Neural progenitor cell (in vitro differentiated cells): ENCODE measurements around the gene RAB3D. TPM values are rescaled to one million over a fixed set of nuclear protein-coding genes. Genes with fewer than 3 reads are reported as not detected.

Source experiments
- DNase-seq: peaks from one replicate; pipeline ENCODE4 v3.0.0-alpha.2; 2016; ENCODE audit warnings: low spot score
- H2AFZ ChIP-seq: fragments of 200-600 bp; sonication (generic); replicated peaks from 2 replicates; pipeline ENCODE4 v1.6.1; 2016; ENCODE audit warnings: antibody characterized with exemption
- H3F3A ChIP-seq: fragments of 200-600 bp; sonication (generic); 2 replicates; pipeline ENCODE4 v1.6.1; 2016; ENCODE audit warnings: antibody characterized with exemption, low read depth
- H3K27ac ChIP-seq: fragments of 200-600 bp; sonication (generic); 2 replicates; pipeline ENCODE4 v1.5.1; 2016; ENCODE audit warnings: mild to moderate bottlenecking
- H3K27me3 ChIP-seq: fragments of 200-600 bp; sonication (generic); 2 replicates; pipeline ENCODE4 v1.6.1; 2016; ENCODE audit warnings: mild to moderate bottlenecking, moderate library complexity
- H3K36me3 ChIP-seq: fragments of 200-600 bp; sonication (generic); 2 replicates; pipeline ENCODE4 v1.5.1; 2016
- H3K4me1 ChIP-seq: fragments of 200-600 bp; sonication (generic); 2 replicates; pipeline ENCODE4 v1.6.1; 2016; ENCODE audit warnings: mixed run types
- H3K4me2 ChIP-seq: fragments of 200-600 bp; sonication (generic); 2 replicates; pipeline ENCODE4 v1.6.1; 2016
- H3K4me3 ChIP-seq: fragments of 200-600 bp; sonication (generic); 2 replicates; pipeline ENCODE4 v1.5.1; 2016
- H3K79me2 ChIP-seq: fragments of 200-600 bp; sonication (generic); 2 replicates; pipeline ENCODE4 v1.6.1; 2016; ENCODE audit warnings: low read depth
- H3K9ac ChIP-seq: fragments of 200-600 bp; sonication (generic); 2 replicates; pipeline ENCODE4 v1.6.1; 2016
- H3K9me3 ChIP-seq: fragments of 200-600 bp; sonication (generic); 2 replicates; pipeline ENCODE4 v1.5.1; 2016; ENCODE audit warnings: low read depth
- H4K20me1 ChIP-seq: fragments of 200-600 bp; sonication (generic); 2 replicates; pipeline ENCODE4 v1.6.1; 2016; ENCODE audit warnings: low read depth
- H3K27ac Mint-ChIP-seq: 3 replicates; pipeline ENCODE4 v1.8.0; 2021; ENCODE audit warnings: mixed read lengths
- H3K27me3 Mint-ChIP-seq: 2 replicates; pipeline ENCODE4 v1.8.0; 2022; ENCODE audit warnings: low read depth, mild to moderate bottlenecking, inconsistent platforms, moderate library complexity, mixed read lengths; ENCODE audit not compliant: insufficient read depth
- H3K36me3 Mint-ChIP-seq: 3 replicates; pipeline ENCODE4 v1.8.0; 2021; ENCODE audit warnings: mixed read lengths
- H3K4me1 Mint-ChIP-seq: 3 replicates; pipeline ENCODE4 v1.8.0; 2021; ENCODE audit warnings: mixed read lengths
- H3K4me3 Mint-ChIP-seq: 3 replicates; pipeline ENCODE4 v1.8.0; 2021; ENCODE audit warnings: mild to moderate bottlenecking, moderate library complexity, mixed read lengths
- H3K9me3 Mint-ChIP-seq: 3 replicates; pipeline ENCODE4 v1.8.0; 2020; ENCODE audit warnings: mixed read lengths
- EZH2 ChIP-seq: fragments of 200-600 bp; sonication (generic); IDR thresholded peaks from 2 replicates; pipeline ENCODE4 v1.6.1; 2017; ENCODE audit warnings: antibody characterized with exemption, mild to moderate bottlenecking, moderate library complexity
- EZH2phosphoT487 ChIP-seq: fragments of 200-600 bp; sonication (generic); IDR thresholded peaks from 2 replicates; pipeline ENCODE4 v1.6.1; 2017; ENCODE audit warnings: antibody characterized with exemption
- total RNA-seq: library from RNA; depleted of rRNA; stranded (reverse); fragments of >200 nt; gene quantifications from 2 replicates; pipeline ENCODE4 v1.2.3, GENCODE V29; 2015; ENCODE audit warnings: low replicate concordance
- TF ChIP-seq, protein P1 (sequence below): fragments of 200-600 bp; sonication (generic); IDR thresholded peaks from 2 replicates; pipeline ENCODE4 v1.5.1; 2017; ENCODE audit warnings: antibody characterized with exemption, mild to moderate bottlenecking

Gene RAB3D
- total RNA-seq, 1 donor from 2014 or later, result 5.5 TPM

DNA sequence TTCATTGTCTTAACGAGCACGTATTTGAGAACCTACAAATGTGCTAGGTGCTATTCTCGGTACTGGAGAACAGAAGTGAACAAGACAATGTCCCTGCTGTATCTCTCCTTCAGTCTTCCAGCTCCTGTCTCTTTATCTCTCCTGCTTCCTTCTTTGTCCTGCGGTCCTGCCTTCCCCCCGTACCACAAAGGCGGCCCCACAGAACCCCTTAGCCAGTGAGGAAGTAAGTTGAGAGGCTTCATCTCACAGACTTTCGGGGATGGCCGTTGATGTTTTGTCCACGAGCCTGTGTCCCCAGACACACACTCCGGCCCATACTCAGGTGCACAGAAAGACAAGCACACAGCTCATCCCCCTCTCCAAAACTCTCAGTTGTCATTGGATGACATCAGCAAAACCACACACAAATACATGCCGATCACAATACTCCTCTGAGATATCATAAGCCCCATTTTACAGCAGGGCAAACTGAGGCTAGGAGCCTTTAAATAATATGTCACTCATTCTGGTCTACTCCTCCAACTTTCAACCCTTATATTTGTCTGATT lies 34.5 kb upstream of the RAB3D start:
- TF ChIP-seq EZH2phosphoT487 (no peak), EZH2 (no peak)
- TF ChIP-seq, protein P1, sequence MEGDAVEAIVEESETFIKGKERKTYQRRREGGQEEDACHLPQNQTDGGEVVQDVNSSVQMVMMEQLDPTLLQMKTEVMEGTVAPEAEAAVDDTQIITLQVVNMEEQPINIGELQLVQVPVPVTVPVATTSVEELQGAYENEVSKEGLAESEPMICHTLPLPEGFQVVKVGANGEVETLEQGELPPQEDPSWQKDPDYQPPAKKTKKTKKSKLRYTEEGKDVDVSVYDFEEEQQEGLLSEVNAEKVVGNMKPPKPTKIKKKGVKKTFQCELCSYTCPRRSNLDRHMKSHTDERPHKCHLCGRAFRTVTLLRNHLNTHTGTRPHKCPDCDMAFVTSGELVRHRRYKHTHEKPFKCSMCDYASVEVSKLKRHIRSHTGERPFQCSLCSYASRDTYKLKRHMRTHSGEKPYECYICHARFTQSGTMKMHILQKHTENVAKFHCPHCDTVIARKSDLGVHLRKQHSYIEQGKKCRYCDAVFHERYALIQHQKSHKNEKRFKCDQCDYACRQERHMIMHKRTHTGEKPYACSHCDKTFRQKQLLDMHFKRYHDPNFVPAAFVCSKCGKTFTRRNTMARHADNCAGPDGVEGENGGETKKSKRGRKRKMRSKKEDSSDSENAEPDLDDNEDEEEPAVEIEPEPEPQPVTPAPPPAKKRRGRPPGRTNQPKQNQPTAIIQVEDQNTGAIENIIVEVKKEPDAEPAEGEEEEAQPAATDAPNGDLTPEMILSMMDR, result no peak
- Histone ChIP-seq H3K4me2 (peak overlapping the region; percentile 67), H3K36me3 (no peaks in the 10 kb centered on the region), H3K79me2 (no peaks in the 10 kb centered on the region), H3K9ac (no peak overlapping the region), H3K27me3 (no peaks in the 10 kb centered on the region), H3K4me3 (peak overlapping the region; percentile 70), H4K20me1 (peaks cover 24% of the 10 kb centered on the region), H3F3A (peaks cover 19% of the 10 kb centered on the region), H3K4me1 (peaks cover 6% of the 10 kb centered on the region), H2AFZ (peak overlapping the region; percentile 27), H3K27ac (no peak overlapping the region), H3K9me3 (no peaks in the 10 kb centered on the region)
- Mint-ChIP-seq H3K4me1 (peaks cover 19% of the 10 kb centered on the region), H3K27me3 (peaks cover 3% of the 10 kb centered on the region), H3K4me3 (no peak overlapping the region), H3K9me3 (no peaks in the 10 kb centered on the region), H3K27ac (no peak overlapping the region), H3K36me3 (peaks cover 5% of the 10 kb centered on the region)
- no peak for DNase-seq

DNA sequence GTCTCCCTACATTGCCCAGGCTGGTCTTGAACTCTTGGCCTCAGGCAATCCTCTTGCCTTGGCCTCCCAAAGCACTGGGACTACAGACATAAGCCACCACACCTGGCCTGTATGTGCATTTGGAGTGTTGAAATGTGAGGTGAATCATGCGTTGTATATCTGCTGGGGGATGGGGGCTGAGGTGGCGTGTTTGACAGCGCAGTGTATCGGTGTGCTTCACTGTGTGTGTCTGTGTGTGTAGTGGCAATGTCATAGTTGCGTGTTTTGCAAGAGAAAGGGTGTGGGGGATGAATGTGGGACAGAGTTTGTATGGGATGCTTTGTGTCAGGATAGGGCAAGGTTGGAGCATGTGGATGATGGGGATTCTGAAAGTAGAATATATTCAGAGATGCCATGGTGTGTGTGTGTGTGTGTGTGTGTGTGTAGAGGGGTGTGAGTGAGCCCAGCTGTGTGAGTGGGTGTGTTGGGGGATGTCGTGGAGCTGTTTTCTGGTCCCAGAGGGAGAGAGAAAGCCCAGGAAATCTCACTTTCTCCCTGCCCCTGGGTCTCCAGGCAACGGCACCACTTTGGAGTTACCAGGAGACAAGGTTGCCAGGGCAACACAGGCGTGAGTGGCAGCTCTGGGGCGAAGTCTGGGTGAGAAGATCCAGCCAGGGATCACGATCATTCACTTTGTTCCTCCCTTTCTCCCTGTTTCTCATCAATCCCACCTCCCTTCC lies 33.9 kb upstream of the RAB3D start:
- H3K9me3 Mint-ChIP-seq, result no peaks in the 10 kb centered on the region
- H4K20me1 ChIP-seq, result peaks cover 25% of the 10 kb centered on the region
- DNase-seq, result peak; percentile 92
- peaks cover 3% of the 10 kb centered on the region for H3K27me3 Mint-ChIP-seq
- H3K9me3 ChIP-seq, result no peaks in the 10 kb centered on the region
- no peak overlapping the region for H3K27ac ChIP-seq
- H3K4me3 Mint-ChIP-seq, result no peak overlapping the region
- H3K36me3 ChIP-seq, result no peaks in the 10 kb centered on the region
- no peaks in the 10 kb centered on the region for H3K79me2 ChIP-seq
- H3K9ac ChIP-seq, result no peak overlapping the region
- TF ChIP-seq EZH2 (no peak), EZH2phosphoT487 (no peak)
- TF ChIP-seq, protein P1, result no peak
- peaks cover 16% of the 10 kb centered on the region for H3F3A ChIP-seq
- peak overlapping the region; percentile 67 for H3K4me2 ChIP-seq
- H3K36me3 Mint-ChIP-seq, result peaks cover 5% of the 10 kb centered on the region
- peaks cover 6% of the 10 kb centered on the region for H3K4me1 ChIP-seq
- peak overlapping the region; percentile 27 for H2AFZ ChIP-seq
- H3K4me3 ChIP-seq, result peak overlapping the region; percentile 70
- no peak overlapping the region for H3K27ac Mint-ChIP-seq
- peaks cover 17% of the 10 kb centered on the region for H3K4me1 Mint-ChIP-seq
- no peaks in the 10 kb centered on the region for H3K27me3 ChIP-seq

DNA sequence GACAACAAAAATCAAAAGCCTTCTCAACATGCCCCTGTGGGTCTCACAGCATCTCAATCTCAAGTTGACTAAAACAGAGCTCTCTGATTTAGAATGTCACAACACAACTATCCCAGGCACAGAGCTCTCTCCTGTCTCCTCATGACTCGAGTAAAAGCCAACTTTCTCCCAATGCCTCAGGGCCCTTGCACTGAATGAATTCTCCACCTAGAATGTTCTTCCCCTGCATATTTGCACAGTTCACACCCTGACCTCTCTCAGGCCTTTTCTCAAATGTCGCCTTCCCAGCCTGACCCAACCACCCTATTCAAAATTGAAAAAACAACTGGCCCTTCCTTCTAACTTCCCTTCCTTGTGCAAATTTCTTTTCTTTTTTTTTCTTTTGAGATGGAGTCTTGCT lies 31.3 kb upstream of the RAB3D start:
- H3K4me1 Mint-ChIP-seq, result peaks cover 8% of the 10 kb centered on the region
- Histone ChIP-seq H3K27me3 (no peaks in the 10 kb centered on the region), H3K27ac (no peak overlapping the region), H3K4me1 (peaks cover 6% of the 10 kb centered on the region), H3K9me3 (no peaks in the 10 kb centered on the region), H3K36me3 (no peaks in the 10 kb centered on the region), H4K20me1 (peaks cover 25% of the 10 kb centered on the region), H2AFZ (no peak overlapping the region), H3K79me2 (no peaks in the 10 kb centered on the region), H3K9ac (no peak overlapping the region), H3F3A (peaks cover 12% of the 10 kb centered on the region), H3K4me2 (no peak overlapping the region), H3K4me3 (no peak overlapping the region)
- no peaks in the 10 kb centered on the region for H3K9me3 Mint-ChIP-seq
- H3K27ac Mint-ChIP-seq, result peak overlapping the region; percentile 9
- H3K27me3 Mint-ChIP-seq, result peaks cover 3% of the 10 kb centered on the region
- peaks cover 2% of the 10 kb centered on the region for H3K36me3 Mint-ChIP-seq
- TF ChIP-seq EZH2, result no peak
- no peak for TF ChIP-seq EZH2phosphoT487
- TF ChIP-seq, protein P1, result no peak
- no peak overlapping the region for H3K4me3 Mint-ChIP-seq
- no peak for DNase-seq
